GM12875 (cell line): Measurements from ENCODE around the gene SART1.
"Not testable (repeated sequence)": the region's sequence is repeated elsewhere in the genome, so short reads cannot be mapped to it uniquely, and the experiment has no call there.

Source experiments
- H3K4me3 ChIP-seq: one replicate; pipeline ENCODE4 v1.5.1; 2011; ENCODE audit warnings: low read depth, low read length, control low read depth
- TF ChIP-seq, protein P1 (sequence below): IDR thresholded peaks from 2 replicates; pipeline ENCODE4 v1.5.1; 2011; ENCODE audit warnings: low read depth, mild to moderate bottlenecking, control low read depth, inconsistent platforms, low read length, moderate library complexity, borderline replicate concordance; ENCODE audit not compliant: insufficient read depth

The SART1 gene

DNA sequence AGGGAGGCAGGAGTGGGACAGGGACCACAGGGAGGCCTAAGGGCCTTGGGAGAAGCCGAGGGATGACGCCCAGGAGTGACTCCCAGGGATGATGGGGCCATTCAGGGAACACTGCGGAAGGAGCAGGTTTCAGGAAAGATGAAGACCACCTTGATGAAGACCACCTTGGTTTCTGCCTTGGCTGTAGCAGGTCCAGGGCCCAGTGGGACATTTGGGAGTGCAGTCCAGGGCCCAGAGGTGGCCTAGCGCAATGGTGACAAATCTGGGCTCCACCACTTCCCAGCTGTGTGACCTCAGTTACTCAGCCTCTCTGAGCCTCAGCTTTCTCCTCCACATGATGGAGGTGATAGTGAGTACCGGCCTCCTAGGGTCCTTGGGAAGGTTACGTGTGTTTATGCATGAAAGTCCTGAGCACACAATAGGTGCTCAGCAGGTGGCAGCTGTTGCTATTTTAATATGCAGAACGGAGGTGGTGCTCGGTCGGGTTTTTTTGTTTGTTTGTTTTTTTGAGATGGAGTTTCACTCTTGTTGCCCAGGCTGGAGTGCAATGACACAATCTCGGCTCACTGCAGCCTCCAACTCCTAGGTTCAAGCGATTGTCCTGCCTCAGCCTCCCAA, 15.5 kb upstream of the SART1 start:
- no peak overlapping the region for H3K4me3 ChIP-seq
- TF ChIP-seq, protein P1, sequence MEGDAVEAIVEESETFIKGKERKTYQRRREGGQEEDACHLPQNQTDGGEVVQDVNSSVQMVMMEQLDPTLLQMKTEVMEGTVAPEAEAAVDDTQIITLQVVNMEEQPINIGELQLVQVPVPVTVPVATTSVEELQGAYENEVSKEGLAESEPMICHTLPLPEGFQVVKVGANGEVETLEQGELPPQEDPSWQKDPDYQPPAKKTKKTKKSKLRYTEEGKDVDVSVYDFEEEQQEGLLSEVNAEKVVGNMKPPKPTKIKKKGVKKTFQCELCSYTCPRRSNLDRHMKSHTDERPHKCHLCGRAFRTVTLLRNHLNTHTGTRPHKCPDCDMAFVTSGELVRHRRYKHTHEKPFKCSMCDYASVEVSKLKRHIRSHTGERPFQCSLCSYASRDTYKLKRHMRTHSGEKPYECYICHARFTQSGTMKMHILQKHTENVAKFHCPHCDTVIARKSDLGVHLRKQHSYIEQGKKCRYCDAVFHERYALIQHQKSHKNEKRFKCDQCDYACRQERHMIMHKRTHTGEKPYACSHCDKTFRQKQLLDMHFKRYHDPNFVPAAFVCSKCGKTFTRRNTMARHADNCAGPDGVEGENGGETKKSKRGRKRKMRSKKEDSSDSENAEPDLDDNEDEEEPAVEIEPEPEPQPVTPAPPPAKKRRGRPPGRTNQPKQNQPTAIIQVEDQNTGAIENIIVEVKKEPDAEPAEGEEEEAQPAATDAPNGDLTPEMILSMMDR = no peak

GRCh38 chr11:65946655-65947054, 14.9 kb upstream of the SART1 start:
- TF ChIP-seq, protein P1 = no peak
- no peak overlapping the region for H3K4me3 ChIP-seq

DNA sequence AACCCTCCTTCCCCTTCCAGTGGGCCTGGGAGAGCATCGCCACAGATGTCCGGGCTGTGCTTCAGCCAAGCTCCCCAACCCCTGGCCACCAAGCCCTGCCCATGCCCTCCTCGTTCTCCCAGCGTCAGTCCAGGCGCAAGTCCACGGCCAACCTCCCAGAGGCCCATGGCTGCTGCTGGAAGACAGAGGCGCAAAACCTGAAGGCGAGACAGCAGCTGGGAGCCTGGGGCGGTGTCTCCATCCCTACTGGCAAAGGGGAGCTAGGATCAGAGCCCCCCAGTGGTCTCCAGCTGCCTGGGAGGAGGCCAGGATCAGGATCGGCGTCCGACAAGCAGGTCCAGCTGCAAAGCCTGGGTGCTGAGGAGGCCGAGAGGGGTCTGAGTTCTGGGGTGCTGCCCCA, 14.4 kb upstream of the SART1 start:
- no peak overlapping the region for H3K4me3 ChIP-seq
- TF ChIP-seq, protein P1 = no peak

DNA sequence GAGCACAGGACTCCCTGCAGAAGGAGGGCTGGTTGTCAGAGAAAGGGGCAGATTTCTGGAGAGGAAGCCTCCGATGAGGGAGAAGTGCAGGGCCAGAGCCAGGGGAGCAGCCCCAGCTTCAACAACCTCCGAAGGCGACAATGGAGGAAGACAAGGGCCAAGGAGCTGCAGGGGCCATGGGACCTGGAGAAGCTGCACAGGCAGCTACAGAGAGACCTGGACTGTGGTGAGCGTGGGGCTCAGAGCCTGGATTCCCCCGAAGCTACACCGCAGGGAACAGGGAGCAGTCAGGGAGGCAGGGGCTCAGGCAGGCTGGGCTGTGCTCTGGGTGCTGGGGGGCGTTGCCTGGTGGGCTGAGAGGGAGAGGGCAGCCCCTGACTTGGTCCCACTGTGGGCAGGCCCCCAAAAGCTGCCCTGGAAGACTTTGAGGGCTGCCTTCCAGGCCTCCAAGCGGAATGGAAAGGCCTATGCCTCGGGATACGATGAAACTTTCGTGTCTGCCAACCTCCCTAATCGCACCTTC, 13.9 kb upstream of the SART1 start:
- TF ChIP-seq, protein P1 = no peak
- H3K4me3 ChIP-seq = no peak overlapping the region

GRCh38 chr11:65950711-65951110, 10.8 kb upstream of the SART1 start:
- not testable (repeated sequence) for H3K4me3 ChIP-seq

- H3K4me3 ChIP-seq = not testable (repeated sequence)
Observed at GRCh38 chr11:65951641-65952040, 9.9 kb upstream of the SART1 start.

DNA sequence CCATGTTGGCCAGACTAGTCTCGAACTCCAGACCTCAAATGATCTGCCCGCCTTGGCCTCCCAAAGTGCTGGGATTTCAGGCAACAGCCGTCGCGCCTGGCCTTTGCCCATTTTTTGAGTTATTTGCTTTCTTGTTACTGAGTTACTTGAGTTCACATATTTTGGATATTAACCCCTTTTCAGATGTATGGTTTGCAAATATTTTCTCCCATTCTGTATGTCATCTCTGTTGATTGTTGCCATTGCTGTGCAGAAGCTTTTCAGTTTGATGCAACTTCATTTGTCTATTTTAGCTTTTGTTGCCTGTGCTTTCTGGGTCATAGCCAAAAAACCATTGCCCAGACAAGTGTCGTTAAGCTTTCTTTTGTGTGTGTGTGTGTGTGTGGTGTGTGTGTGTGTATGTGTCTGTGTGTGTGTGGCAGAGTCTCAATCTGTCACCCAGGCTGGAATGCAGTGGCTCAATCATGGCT, 9.4 kb upstream of the SART1 start:
- TF ChIP-seq, protein P1 = no peak
- no peak overlapping the region for H3K4me3 ChIP-seq

DNA sequence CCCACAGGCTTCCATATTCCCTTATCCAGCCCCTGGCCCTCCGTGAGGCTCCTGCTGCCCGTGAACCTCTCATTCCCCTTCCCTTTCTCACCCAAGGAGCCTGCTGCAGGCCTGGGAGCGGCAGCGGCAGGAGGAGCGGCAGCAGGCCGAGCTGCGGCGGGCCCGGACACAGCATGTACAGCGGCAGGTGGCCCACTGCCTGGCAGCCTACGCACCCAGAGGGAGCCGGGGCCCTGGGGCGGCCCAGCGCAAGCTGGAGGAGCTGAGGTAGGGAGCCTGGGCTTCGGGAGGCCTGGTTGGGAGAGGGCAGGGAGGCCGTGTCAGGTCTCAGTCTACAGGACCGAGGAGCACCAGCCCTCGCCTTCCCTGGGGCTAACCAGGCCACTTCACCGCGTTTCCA, 8.1 kb upstream of the SART1 start:
- H3K4me3 ChIP-seq = no peak overlapping the region
- TF ChIP-seq, protein P1 = no peak
